HG02759 (cell line): ENCODE measurements around the gene TMEM40.
"Not testable (repeated sequence)": the region's sequence is repeated elsewhere in the genome, so short reads cannot be mapped to it uniquely, and the experiment has no call there.

Source experiments
- ATAC-seq: cut with Tn5 transposase; IDR thresholded peaks from one replicate; pipeline ENCODE4 v1.9.1; 2021; ENCODE audit warnings: mild to moderate bottlenecking, moderate library complexity; ENCODE audit not compliant: unreplicated experiment

Gene TMEM40

DNA sequence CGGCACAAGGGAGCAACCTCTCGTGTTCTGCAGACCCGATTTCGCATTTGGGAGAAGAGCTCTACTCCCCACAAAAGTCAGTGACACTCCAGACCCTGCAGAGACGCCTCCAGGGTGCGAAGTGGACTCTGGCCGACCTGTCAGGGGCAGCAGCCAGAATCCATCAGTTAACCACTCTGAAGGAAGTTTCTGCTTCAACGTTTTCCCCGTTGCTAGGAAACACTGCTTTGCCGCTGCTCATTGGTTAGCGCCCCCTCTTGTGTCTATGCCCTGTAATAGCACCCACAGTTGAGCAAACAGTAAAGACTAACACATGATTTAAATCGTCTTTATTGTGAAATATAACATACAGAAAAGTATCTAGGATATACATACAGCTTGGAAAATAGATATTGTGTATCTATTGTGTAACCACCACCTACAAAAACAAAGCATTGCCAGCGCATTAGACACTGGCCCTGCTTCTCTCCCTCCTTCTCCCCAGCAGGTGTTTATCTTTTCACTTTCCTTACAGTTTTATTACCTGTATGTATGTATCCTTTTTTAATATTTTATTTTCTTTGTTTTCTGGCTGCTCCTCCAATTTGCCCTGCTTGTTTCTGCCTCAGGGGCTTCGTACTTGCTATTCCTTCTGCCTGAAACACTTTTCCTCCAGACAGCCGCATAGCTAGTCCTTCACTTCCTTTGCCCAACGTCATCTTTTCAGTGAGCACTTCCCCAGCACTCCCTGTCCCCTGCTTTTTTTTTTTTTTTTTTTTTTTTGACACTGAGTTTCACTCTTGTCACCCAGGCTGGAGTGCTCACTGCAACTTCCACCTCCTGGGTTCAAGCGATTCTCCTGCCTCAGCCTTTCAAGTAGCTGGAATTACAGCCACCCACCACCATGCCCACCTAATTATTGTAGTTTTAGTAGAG lies 38.8 kb downstream of the TMEM40 start:
- peak; percentile 78 for ATAC-seq

DNA sequence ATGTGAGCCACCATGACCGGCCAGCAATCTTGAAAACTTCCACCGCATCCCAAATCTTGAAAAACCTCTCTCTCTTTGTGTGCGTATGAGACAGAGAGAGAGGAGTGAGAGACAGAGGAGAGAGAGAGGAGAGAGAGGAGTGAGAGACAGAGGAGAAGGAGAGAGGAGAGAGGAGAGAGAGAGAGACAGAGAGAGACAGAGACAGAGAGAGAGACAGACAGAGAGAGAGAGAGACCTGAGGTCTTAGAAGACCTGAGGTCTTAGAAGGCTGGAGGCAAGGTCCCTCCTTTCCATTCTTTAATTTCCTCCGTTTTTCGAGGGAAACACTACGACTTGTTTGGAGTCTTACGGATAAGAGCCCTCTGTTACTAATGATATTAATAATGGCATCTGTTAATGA lies 39.5 kb downstream of the TMEM40 start:
- ATAC-seq = no peak

DNA sequence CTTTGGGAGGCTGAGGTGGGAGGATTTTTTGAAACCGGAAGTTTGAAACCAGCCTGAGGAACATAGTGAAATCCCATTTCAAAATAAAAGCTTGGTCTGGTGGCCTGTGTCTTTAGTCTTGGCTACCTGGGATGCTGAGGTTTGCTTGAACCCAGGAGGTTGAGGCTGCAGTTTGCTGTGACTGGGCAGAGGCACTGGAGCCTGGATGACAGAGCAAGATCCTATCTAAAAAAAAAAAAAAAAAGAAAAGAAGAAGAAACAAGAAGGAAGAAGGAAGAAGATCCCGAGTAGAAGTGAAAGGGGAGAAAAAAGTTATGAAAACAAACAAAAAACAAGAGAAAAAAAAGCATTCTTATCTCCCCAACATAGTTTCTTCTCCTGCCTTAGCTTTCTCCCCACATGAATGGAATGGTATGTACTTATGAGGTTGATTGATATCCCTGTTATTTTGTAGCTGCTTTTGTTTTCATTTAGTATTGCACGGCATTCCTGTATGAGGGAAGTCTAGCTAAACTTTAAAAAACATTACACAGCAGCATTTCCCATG lies 42.4 kb downstream of the TMEM40 start:
- no peak for ATAC-seq

DNA sequence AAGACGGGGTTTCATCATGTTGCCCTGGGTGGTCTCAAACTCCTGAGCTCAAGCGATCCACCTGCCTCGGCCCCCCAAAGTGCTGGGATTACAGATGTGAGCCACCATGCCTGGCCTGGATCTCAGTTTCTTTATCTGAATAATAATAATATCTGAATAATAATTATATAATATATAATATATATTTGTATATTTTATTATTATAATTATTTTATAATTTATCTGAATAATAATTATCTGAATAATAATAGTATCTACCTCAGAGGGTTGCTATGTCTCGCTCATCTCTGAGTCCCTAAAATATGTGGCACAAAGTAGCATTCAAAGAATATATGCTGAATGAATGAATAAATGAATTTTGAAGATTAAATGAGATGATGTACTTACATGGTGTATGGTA lies 44.8 kb downstream of the TMEM40 start:
- ATAC-seq = no peak

DNA sequence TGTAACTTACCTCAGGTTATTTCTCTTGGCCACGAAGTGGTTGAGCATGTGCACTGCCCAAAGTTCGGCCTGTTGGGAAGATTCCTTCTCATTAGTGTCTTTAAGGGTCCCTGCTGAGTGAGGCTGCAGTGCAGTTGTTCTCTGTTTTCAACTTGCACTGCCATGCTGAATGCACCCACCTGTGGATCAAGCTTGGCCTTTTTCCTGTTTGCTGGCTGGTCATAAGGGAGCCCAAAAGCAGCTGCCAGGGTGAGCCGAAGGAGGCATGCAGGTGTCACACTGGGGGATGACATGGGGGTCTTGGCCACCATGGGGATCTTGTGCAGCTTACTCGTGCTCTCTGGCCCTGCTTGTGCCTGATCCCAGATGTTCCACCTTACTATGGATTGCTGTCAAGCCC lies 49.0 kb downstream of the TMEM40 start:
- ATAC-seq = no peak

DNA sequence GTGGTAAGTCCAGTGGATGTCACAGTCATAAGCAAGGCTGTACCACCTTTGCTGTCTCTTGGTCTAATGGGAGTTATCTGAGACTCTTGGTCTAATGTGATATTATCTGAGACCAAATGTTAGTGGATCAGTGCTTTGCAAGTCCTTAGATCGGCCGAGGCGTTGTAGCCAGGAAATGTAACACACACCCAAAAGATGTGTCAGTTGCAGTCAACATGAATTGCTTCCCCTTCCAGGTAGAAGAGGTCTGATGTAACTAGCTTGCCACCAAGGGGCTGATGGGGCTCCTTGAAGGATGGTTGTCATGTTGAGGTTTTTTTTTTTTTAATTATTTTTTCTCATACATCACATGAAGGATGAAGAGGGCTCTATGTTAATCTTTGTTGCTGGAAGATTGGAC lies 49.7 kb downstream of the TMEM40 start:
- ATAC-seq = no peak

DNA sequence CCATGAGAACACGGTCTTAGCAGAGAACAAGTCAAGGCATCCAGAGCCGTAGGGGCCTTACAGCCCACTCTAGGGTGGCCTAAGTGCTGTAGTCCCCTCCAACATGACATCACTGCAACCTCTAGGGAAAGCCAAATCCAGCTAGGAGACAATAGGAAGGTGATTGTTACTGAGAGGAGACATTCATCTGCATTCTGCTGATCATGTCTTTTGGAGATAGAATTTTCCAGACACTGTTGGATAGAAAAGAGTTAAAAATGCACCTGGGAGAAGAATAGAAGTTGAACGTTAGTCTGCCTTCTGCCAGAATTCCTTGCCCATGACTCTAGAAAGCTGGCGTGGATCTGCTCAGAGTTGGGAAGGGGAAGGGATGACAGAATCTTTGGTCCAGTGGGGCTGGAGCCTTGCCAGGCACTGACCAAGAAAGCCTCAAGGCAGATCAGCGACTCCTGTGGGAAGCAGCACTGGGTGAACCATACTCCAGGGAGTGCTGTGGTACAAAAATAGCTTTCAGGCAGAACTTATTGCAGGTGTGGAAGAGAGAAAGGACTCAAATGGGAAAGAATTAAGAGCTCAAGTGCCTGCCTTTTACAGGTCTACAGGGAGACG lies 50.4 kb downstream of the TMEM40 start:
- ATAC-seq = no peak

DNA sequence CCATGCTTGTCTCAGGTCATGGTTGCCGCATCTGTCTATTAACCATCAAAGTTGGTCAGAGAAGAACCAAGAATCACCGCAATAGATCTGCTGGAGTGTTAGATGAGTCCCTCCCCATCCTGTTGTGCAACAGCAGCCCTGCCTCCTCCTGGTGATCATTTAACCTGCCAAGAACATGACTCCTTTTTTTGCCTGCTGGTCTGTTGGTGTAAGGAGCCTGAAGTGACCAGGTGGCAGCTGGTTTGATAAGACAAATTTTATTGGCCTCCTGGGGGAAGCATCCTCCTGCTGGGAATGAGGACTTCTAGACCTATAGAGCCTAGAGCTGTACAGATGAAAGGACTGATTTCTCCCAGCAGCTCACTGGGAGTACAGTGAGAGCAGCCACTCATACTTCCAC lies 51.6 kb downstream of the TMEM40 start:
- no peak for ATAC-seq

DNA sequence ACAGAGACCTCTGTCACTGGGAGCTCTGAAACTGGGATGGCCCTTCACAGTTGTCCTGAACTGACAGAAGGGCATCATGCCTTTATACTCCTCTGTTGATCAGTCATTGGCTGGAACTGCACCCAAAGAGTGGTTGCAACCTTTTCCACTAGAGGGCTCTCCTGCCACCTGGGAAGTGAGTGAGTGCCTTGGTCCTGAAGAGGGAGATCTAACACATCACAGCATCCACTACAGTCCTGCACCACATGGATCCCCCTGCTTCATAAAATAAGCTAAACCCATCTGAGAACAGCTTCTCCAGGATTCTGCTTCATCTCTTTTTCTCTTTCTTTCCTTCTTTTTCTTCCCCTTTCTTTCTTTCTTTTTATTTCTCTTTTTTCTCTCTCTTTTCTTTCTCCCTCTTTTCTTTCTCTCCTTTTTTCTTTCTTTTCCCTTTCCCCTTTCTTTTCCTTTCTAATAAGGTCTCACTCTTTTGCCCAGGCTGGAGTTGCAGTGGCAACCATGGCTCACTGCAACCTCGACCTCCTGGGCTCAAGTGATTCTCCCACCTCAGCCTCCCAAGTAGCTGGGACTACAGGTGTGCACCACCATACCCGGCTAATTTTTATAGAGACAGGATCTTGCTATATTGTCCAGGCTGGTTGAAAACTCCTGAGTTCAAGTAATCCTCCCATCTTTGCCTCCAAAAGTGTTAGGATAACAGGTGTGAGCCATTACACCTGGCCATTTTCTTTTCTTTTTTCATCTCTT lies 52.4 kb downstream of the TMEM40 start:
- ATAC-seq = peak; percentile 96

DNA sequence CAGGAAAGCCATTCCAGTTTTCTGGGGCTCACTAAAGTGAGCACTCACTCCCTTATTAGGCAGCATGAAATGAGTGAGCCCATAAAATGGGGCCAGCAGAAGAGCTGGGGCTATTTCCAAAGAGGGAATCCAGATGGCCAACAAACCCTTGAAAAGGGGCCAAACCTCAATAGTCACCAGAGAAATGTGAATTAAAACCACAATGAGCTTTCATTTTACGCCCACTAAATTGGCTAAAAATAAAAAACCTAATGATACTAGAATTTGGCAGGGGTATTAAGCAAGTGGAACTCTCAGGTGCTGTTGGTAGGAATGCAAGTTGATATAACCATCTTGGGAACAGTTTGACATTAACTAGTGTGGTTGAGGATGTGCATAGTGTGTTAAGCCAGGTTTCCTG lies 53.1 kb downstream of the TMEM40 start:
- no peak for ATAC-seq

DNA sequence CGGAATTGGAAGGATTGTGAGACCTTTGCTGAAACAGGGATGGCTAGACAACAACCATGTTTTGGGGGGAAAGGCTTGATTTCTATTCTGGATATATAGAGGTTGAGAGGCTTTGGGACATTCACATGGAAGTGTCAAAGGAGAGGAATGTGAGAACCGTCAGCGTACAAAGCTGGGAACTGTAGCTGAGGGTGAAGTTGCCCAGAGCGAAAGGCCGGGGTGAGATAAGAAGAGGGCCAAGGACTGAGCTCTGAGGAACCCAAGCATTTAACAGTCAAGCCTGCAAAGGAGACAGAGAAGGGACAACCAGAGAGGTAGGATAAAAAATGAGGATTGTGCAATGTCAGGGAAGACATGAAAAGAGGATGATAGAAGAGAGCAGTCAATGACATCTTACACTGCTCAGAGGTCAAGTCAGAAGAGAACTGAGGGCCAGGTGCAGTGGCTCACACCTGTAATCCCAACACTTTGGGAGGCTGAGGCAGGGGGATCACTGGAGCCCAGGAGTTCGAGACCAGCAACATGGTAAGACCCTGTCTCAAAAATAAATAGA lies 53.6 kb downstream of the TMEM40 start:
- no peak for ATAC-seq

DNA sequence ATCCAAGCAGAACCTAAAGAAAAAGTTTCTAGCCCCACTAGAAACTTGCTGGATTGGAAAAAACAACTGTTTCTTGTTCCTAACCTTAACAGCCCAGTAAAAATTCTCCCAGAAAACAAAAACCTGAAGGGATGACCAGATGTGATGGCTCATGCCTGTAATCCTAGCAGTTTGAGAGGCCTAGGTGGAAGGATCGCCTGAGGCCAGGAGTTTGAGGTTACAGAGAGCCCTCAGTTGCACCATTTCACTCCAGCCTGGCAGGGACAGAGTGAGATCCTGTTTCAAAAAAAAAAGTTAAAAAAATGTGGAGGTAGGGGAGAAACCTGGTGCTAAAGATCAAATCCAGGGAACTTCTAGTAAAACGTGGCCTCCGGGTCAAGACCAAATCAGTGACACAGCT lies 56.6 kb downstream of the TMEM40 start:
- ATAC-seq = no peak

DNA sequence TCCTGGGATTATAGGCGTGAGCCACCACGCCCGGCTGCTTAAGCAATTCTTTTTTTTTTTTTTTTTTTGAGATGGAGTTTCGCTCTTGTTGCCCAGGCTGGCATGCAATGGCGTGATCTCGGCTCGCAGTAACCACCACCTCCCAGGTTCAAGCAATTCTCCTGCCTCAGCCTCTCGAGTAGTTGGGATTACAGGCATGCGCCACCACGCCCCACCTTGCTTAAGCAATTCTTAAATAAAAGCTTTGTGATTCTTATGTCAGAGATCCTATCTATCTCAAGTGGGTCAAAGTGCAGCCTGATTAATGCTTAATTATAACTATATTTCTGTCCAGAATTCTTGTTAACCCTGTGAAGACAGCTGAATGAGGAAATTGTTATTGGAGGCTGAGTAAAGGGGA lies 57.5 kb downstream of the TMEM40 start:
- ATAC-seq = not testable (repeated sequence)

DNA sequence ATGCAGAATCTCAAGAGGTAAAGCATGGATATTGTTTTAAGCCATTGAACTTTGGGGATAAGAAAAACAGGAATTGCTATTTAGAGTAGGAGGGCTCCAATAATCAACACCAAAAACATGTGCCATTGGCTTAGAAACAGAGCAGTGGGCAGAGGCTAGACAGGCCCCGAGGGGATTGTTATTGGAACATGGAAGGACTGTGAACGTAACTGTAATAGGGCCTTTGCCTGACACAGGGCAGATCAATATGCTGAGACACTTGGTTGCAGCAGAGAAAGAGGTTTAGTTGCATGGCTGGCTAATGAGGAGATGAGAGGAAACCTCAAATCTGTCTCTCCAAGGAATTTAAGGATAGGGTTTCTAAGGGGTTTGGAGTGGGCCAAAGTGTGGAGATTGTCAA lies 58.3 kb downstream of the TMEM40 start:
- no peak for ATAC-seq

DNA sequence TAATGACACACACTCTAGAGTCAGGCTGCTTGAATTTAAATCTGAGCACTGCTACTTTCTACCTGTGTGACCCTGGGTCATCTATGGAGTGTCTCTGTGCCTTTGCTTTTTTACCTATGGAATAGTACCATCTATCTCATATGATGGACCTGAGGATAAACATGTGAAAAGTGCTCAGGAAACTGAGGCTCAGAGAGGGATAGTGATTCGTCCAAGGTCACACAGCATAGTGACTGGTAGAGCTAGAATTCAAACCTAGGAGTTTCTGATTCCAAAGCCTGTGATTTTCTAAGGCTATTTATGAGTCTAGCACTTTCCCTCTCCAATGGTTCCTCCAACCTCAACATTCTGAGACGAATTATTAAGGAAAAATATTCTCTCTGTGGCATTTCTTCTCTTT lies 63.1 kb downstream of the TMEM40 start:
- ATAC-seq = no peak

DNA sequence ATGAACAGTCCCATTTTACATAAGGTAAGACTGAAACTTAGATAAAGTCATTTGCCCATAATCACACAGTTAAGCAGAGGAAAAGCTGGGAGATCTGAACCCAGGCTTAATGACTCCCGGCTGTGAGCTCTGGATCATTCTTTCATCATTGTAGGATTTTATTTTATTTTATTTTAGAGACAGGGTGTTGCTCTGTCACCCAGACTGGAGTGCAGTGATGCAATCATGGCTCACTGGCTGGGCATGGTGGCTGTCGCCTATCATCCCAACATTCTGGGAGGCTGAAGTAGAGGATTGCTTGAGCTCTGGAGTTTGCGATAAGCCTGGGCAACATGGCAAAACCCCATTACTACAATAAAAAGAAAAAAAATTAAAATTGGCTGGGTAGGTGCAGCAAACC lies 63.9 kb downstream of the TMEM40 start:
- ATAC-seq = no peak

DNA sequence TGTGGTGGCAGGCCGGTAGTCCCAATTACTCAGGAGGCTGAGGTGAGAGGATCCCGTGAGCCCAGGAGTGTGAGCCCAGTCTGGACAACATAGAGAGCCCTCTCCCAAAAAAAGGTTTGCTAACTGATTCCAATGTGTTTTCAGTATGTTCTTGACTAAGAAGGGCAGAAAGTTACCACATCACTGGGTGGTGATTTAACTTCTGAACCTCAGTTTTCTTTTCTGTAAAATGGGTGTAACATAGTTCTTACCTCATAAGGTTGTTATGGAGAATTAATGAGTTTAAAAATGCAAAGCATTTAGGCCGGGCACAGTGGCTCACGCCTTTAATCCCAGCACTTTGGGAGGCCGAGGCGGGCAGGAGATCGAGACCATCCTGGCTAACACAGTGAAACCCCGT lies 66.6 kb downstream of the TMEM40 start:
- no peak for ATAC-seq

DNA sequence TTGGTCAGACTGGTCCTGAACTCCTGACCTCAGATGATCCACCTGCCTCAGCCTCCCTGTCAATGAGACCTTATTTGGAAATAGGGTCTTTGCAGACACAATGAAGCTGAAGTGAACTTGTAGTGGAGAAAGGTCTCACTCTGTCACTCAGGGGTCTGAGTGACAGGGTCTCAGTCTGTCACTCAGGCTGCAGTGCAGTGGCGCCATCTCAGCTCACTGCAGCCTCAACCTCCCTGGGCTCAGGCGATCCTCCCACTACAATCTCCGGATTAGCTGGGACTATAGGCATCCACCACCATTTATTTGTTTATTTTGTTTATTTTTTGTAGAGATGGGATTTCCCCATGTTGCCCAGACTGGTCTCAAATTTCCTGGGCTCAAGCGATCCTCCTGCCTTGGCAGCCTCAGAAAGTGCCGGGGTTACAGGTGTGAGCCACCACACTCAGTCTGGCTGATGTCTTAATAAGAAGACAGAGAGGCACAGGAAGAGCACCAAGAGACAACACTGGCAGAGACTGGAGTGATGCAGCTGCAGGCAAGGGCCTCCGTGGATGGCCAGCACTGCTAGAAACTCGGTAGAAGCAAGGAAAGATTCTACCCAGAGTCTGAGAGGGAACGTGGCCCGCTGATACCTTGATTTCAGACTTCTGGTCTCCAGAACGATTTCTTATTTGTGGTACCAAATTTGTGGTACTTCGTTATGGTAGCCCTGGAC lies 68.9 kb downstream of the TMEM40 start:
- ATAC-seq = no peak

DNA sequence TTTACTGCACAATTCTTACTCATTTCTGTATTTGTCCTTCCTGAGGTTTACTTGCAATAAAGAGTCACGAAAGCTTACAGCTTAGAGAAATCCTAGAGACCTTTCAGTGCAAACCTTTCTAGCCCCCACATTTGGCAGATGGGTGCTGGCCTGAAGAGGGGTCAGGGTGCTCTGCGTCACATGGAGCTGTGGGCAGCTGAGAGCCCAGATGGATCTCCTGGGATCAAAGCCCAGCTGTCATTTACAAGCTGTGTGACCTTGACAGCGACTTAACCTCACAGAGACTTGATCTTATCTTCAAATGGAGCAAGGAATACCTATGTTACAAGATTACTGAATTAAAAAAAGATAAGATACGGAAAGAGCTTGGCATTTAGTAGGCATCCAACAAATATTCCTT lies 71.1 kb downstream of the TMEM40 start:
- ATAC-seq = no peak

DNA sequence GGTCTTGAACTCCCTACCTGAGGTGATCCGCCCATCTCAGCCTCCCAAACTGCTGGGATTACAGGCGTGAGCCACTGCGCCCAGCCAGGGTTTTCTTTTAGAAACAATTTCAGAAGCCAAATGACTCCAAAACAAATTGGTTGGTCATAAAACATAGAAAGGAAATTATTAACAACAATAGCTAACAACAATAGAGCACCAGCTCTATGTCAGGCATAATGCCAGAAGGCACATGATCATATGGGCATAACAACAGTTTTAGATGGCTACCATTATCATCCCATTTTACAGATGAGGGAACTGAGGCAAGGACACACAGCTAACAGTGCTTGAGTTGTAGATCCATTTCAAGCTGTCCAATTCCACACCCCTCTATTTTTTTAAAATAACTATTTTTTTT lies 73.0 kb downstream of the TMEM40 start:
- no peak for ATAC-seq
